GM12891 (cell line): Measurements from ENCODE around the gene ETV6.

Source experiments
- DNase-seq: peaks from one replicate; pipeline ENCODE4 v3.0.0; 2011; ENCODE audit warnings: low spot score; ENCODE audit not compliant: insufficient read length
- FAIRE-seq: peaks from 2 replicates; lab custom pipeline; 2011; peaks lifted over from hg19 to GRCh38; lab: Jason Lieb, UNC
- PAX5 ChIP-seq: IDR thresholded peaks from 2 replicates; pipeline ENCODE4 v1.6.1; 2011; ENCODE audit warnings: low read length, moderate library complexity, mild to moderate bottlenecking; ENCODE audit not compliant: insufficient read depth, severe bottlenecking
- POLR2A ChIP-seq: IDR thresholded peaks from 2 replicates; pipeline ENCODE4 v1.6.1; 2011; ENCODE audit warnings: low read depth, low read length, control low read depth
- POLR2AphosphoS5 ChIP-seq: IDR thresholded peaks from 2 replicates; pipeline ENCODE4 v1.6.1; 2011; ENCODE audit warnings: low read depth, low read length, control low read depth
- POU2F2 ChIP-seq: IDR thresholded peaks from 2 replicates; pipeline ENCODE4 v1.6.1; 2011; ENCODE audit warnings: low read depth, mild to moderate bottlenecking, control low read depth, low read length, moderate library complexity
- SPI1 ChIP-seq: IDR thresholded peaks from 2 replicates; pipeline ENCODE4 v1.6.1; 2011; ENCODE audit warnings: low read depth, low read length, control low read depth
- TAF1 ChIP-seq: IDR thresholded peaks from 2 replicates; pipeline ENCODE4 v1.6.1; 2011; ENCODE audit warnings: low read depth, low read length, control low read depth

ETV6 gene

GRCh38 chr12:11820476-11820875 lies 171.0 kb downstream of the ETV6 start:
- TF ChIP-seq SPI1 (no peak), TAF1 (no peak), POLR2AphosphoS5 (no peak), POU2F2 (no peak), POLR2A (no peak), PAX5 (no peak)
- no peak for DNase-seq
- no peak for FAIRE-seq

GRCh38 chr12:11821386-11822080 lies 172.1 kb downstream of the ETV6 start:
- TF ChIP-seq POU2F2 (no peak), TAF1 (no peak), POLR2A (no peak), POLR2AphosphoS5 (no peak), SPI1 (no peak), PAX5 (no peak)
- DNase-seq (no peak), FAIRE-seq (no peak)

- TF ChIP-seq SPI1, result 0 out of 2 replicates have a peak, but pooled peaks have one; percentile 18
- TF ChIP-seq PAX5, result no peak
- TF ChIP-seq POLR2A, result peak; percentile 21; the same call in 1 of the 2 replicates
- TF ChIP-seq POU2F2, result no peak
- TF ChIP-seq TAF1, result 0 out of 2 replicates have a peak, but pooled peaks have one; percentile 27
- DNase-seq, result no peak
- FAIRE-seq, result peak; percentile 98
These were observed 172.8 kb downstream of the ETV6 start for GRCh38 chr12:11822081-11822834.

GRCh38 chr12:11823043-11823442 lies 173.6 kb downstream of the ETV6 start:
- no peak for FAIRE-seq
- TF ChIP-seq PAX5 (no peak), POLR2AphosphoS5 (peak; percentile 19; the same call in 1 of the 2 replicates), POLR2A (0 out of 2 replicates have a peak, but pooled peaks have one; percentile 31)
- DNase-seq, result no peak

- TF ChIP-seq POLR2AphosphoS5 (no peak), PAX5 (no peak), POLR2A (no peak), TAF1 (no peak), SPI1 (no peak), POU2F2 (no peak)
- FAIRE-seq (no peak), DNase-seq (no peak)
These were observed 174.1 kb downstream of the ETV6 start for GRCh38 chr12:11823593-11823992.

GRCh38 chr12:11824069-11824468 lies 174.6 kb downstream of the ETV6 start:
- DNase-seq (no peak), FAIRE-seq (peak; percentile 64)
- no peak for TF ChIP-seq POU2F2
- no peak for TF ChIP-seq TAF1
- no peak for TF ChIP-seq SPI1
- no peak for TF ChIP-seq PAX5
- TF ChIP-seq POLR2A, result no peak
- no peak for TF ChIP-seq POLR2AphosphoS5

GRCh38 chr12:11824736-11825135 lies 175.3 kb downstream of the ETV6 start:
- TF ChIP-seq PAX5, result no peak
- TF ChIP-seq POU2F2, result no peak
- no peak for TF ChIP-seq POLR2A
- TF ChIP-seq SPI1, result no peak
- TF ChIP-seq POLR2AphosphoS5, result no peak
- TF ChIP-seq TAF1, result no peak
- no peak for DNase-seq
- no peak for FAIRE-seq

GRCh38 chr12:11825278-11825677 lies 175.8 kb downstream of the ETV6 start:
- FAIRE-seq (peak; percentile 54), DNase-seq (no peak)
- TF ChIP-seq POU2F2 (no peak), SPI1 (no peak), POLR2A (no peak), POLR2AphosphoS5 (no peak), TAF1 (no peak), PAX5 (no peak)

GRCh38 chr12:11826574-11826973 lies 177.1 kb downstream of the ETV6 start:
- FAIRE-seq (peak; percentile 59), DNase-seq (no peak)
- TF ChIP-seq POLR2AphosphoS5 (no peak), POU2F2 (no peak), TAF1 (no peak), POLR2A (no peak), PAX5 (no peak), SPI1 (no peak)
